Neural cell (in vitro differentiated cells): ENCODE measurements around the gene RALA. TPM values are rescaled to one million over a fixed set of nuclear protein-coding genes. Genes with fewer than 3 reads are reported as not detected.

Source experiments
- H2AFZ ChIP-seq: fragments of 200-600, 300-800 bp; sonication (generic), shearing (Covaris generic); 2 replicates; pipeline ENCODE4 v1.6.0; 2014; ENCODE audit warnings: low read depth, mild to moderate bottlenecking, antibody characterized with exemption, low read length, moderate library complexity
- H3F3A ChIP-seq: fragments of 200-600 bp; shearing (Covaris generic); 2 replicates; pipeline ENCODE4 v1.6.1; 2016; ENCODE audit warnings: mild to moderate bottlenecking, moderate library complexity, mixed read lengths, antibody characterized with exemption, low read length; ENCODE audit not compliant: insufficient read depth, poor library complexity, severe bottlenecking
- H3K27ac ChIP-seq: fragments of 200-600, 300-800 bp; sonication (generic), shearing (Covaris generic); 2 replicates; pipeline ENCODE4 v1.5.1; 2014; ENCODE audit warnings: mild to moderate bottlenecking, low read length, moderate library complexity
- H3K27me3 ChIP-seq: fragments of 300-800, 200-600 bp; sonication (generic), shearing (Covaris generic); 2 replicates; pipeline ENCODE4 v1.6.0; 2014; ENCODE audit warnings: mild to moderate bottlenecking, low read depth, low read length, moderate library complexity; ENCODE audit not compliant: insufficient read depth
- H3K36me3 ChIP-seq: fragments of 300-800, 200-600 bp; sonication (generic), shearing (Covaris generic); 2 replicates; pipeline ENCODE4 v1.5.1; 2014; ENCODE audit warnings: mild to moderate bottlenecking, antibody characterized with exemption, low read length, moderate library complexity; ENCODE audit not compliant: insufficient read depth
- H3K4me2 ChIP-seq: fragments of 300-800, 200-600 bp; sonication (generic), shearing (Covaris generic); 2 replicates; pipeline ENCODE4 v1.6.0; 2014; ENCODE audit warnings: mild to moderate bottlenecking, low read length
- H3K4me3 ChIP-seq: fragments of 300-800, 200-600 bp; sonication (generic), shearing (Covaris generic); 2 replicates; pipeline ENCODE4 v1.5.1; 2014; ENCODE audit warnings: mild to moderate bottlenecking, low read length, moderate library complexity
- H3K79me2 ChIP-seq: fragments of 200-600 bp; shearing (Covaris generic); replicated peaks from 2 replicates; pipeline ENCODE4 v1.6.0; 2014; ENCODE audit warnings: mild to moderate bottlenecking, low read length, moderate library complexity; ENCODE audit not compliant: insufficient read depth
- H3K9ac ChIP-seq: fragments of 300-800, 200-600 bp; sonication (generic), shearing (Covaris generic); 2 replicates; pipeline ENCODE4 v1.6.1; 2016; ENCODE audit warnings: mild to moderate bottlenecking, low read length, mixed read lengths
- H3K9me2 ChIP-seq: fragments of 200-600 bp; shearing (Covaris generic); 2 replicates; pipeline ENCODE4 v1.6.1; 2016; ENCODE audit warnings: mild to moderate bottlenecking, low read length, mixed read lengths; ENCODE audit not compliant: insufficient read depth
- H3K9me3 ChIP-seq: fragments of 200-600, 300-800 bp; sonication (generic), shearing (Covaris generic); 2 replicates; pipeline ENCODE4 v1.6.1; 2016; ENCODE audit warnings: mild to moderate bottlenecking, mixed run types, low read length, moderate library complexity, mixed read lengths
- H4K20me1 ChIP-seq: fragments of 200-600 bp; shearing (Covaris generic); 2 replicates; pipeline ENCODE4 v1.6.1; 2016; ENCODE audit warnings: mild to moderate bottlenecking, mixed run types; ENCODE audit not compliant: insufficient read depth
- CTCF ChIP-seq: fragments of 450-650 bp; IDR thresholded peaks from 2 replicates; pipeline ENCODE4 v1.5.1; 2014; ENCODE audit warnings: antibody characterized with exemption, mild to moderate bottlenecking, moderate library complexity; ENCODE audit not compliant: poor library complexity, severe bottlenecking
- EP300 ChIP-seq: fragments of 450-650 bp; conservative IDR thresholded peaks from 2 replicates; pipeline ENCODE4 v1.6.1; 2014; ENCODE audit warnings: antibody characterized with exemption, mild to moderate bottlenecking, moderate library complexity; ENCODE audit not compliant: poor library complexity, severe bottlenecking
- EZH2 ChIP-seq: fragments of 200-600, 300-800 bp; shearing (Covaris generic), sonication (generic); IDR thresholded peaks from 2 replicates; pipeline ENCODE4 v1.6.1; 2014; ENCODE audit warnings: antibody characterized with exemption, low read length, borderline replicate concordance, mild to moderate bottlenecking; ENCODE audit not compliant: insufficient read depth, poor library complexity, severe bottlenecking
- MXI1 ChIP-seq: fragments of 450-650 bp; conservative IDR thresholded peaks from 2 replicates; pipeline ENCODE4 v1.6.1; 2014; ENCODE audit warnings: antibody characterized with exemption, mild to moderate bottlenecking; ENCODE audit not compliant: poor library complexity, severe bottlenecking
- POLR2AphosphoS5 ChIP-seq: IDR thresholded peaks from 2 replicates; pipeline ENCODE4 v1.6.1; 2012
- RAD21 ChIP-seq: fragments of 450-650 bp; conservative IDR thresholded peaks from 2 replicates; pipeline ENCODE4 v1.6.1; 2014; ENCODE audit warnings: antibody characterized with exemption, mild to moderate bottlenecking, moderate library complexity
- REST ChIP-seq: IDR thresholded peaks from 2 replicates; pipeline ENCODE4 v1.6.1; 2012; ENCODE audit warnings: borderline replicate concordance
- SMC3 ChIP-seq: fragments of 450-650 bp; conservative IDR thresholded peaks from 2 replicates; pipeline ENCODE4 v1.6.1; 2014; ENCODE audit warnings: antibody characterized with exemption, mild to moderate bottlenecking, moderate library complexity; ENCODE audit not compliant: poor library complexity
- TAF1 ChIP-seq: IDR thresholded peaks from 2 replicates; pipeline ENCODE4 v1.6.1; 2012; ENCODE audit warnings: low read depth
- polyA plus RNA-seq: library from polyadenylated mRNA; depleted of rRNA; stranded (reverse); fragments of >200 nt; gene quantifications from 2 replicates; pipeline ENCODE4 v1.2.3, GENCODE V29; 2014

RALA gene
- polyA plus RNA-seq, 1 donor from 2014 or later = 36.2 TPM

- H3K9me2 ChIP-seq = no peaks in the 10 kb centered on the region
- no peak for TF ChIP-seq EZH2
- no peak for TF ChIP-seq RAD21
- TF ChIP-seq MXI1 = no peak
- no peak for TF ChIP-seq EP300
- no peak for TF ChIP-seq REST
- TF ChIP-seq POLR2AphosphoS5 = no peak
- TF ChIP-seq SMC3 = no peak
- no peak for TF ChIP-seq CTCF
- no peak for TF ChIP-seq TAF1
- no peaks in the 10 kb centered on the region for H3K36me3 ChIP-seq
- H3K9me3 ChIP-seq = no peaks in the 10 kb centered on the region
- no peak overlapping the region for H2AFZ ChIP-seq
- no peak overlapping the region for H3K27ac ChIP-seq
- H3K4me3 ChIP-seq = no peak overlapping the region
- no peak overlapping the region for H3K4me2 ChIP-seq
- H4K20me1 ChIP-seq = no peaks in the 10 kb centered on the region
- H3K79me2 ChIP-seq = peaks cover 50% of the 10 kb centered on the region
- H3K9ac ChIP-seq = no peak overlapping the region
- H3K27me3 ChIP-seq = no peaks in the 10 kb centered on the region
- no peaks in the 10 kb centered on the region for H3F3A ChIP-seq
These were observed 20.8 kb downstream of the RALA start for GRCh38 chr7:39644170-39644569.

- H2AFZ ChIP-seq = no peak overlapping the region
- H3F3A ChIP-seq = no peaks in the 10 kb centered on the region
- no peaks in the 10 kb centered on the region for H3K36me3 ChIP-seq
- no peak overlapping the region for H3K9ac ChIP-seq
- H4K20me1 ChIP-seq = no peaks in the 10 kb centered on the region
- H3K79me2 ChIP-seq = peaks cover 45% of the 10 kb centered on the region
- H3K27me3 ChIP-seq = no peaks in the 10 kb centered on the region
- no peak overlapping the region for H3K4me3 ChIP-seq
- no peak for TF ChIP-seq EZH2
- TF ChIP-seq CTCF = no peak
- no peak for TF ChIP-seq SMC3
- TF ChIP-seq TAF1 = no peak
- TF ChIP-seq MXI1 = no peak
- no peak for TF ChIP-seq EP300
- no peak for TF ChIP-seq POLR2AphosphoS5
- TF ChIP-seq REST = no peak
- no peak for TF ChIP-seq RAD21
- H3K4me2 ChIP-seq = no peak overlapping the region
- H3K9me2 ChIP-seq = no peaks in the 10 kb centered on the region
- H3K9me3 ChIP-seq = no peaks in the 10 kb centered on the region
- no peak overlapping the region for H3K27ac ChIP-seq
These were observed 22.4 kb downstream of the RALA start for GRCh38 chr7:39645482-39646407.
